Activated T-cell treated with anti-CD3 and anti-CD28 coated beads, Interleukin-2, amount 50 U/mL, for 4 hours (primary cell): ENCODE results near the gene POU2F3. TPM values are rescaled to one million over a fixed set of nuclear protein-coding genes. Genes with fewer than 3 reads are reported as not detected.

Source experiments
- ATAC-seq, 2 donors: fragments of 200-7000 bp; cut with Tn5 transposase; one replicate each; pipeline ENCODE4 v1.10.0; 2021
- DNase-seq: peaks from one replicate; pipeline ENCODE4 v3.0.0-alpha.2; 2020
- H3K27me3 Mint-ChIP-seq: one replicate; pipeline ENCODE4 v1.8.0; 2021; ENCODE audit warnings: low read depth, mixed read lengths
- H3K36me3 Mint-ChIP-seq: one replicate; pipeline ENCODE4 v1.8.0; 2022; ENCODE audit warnings: mixed read lengths; ENCODE audit not compliant: insufficient read depth
- H3K4me1 Mint-ChIP-seq: one replicate; pipeline ENCODE4 v1.8.0; 2021; ENCODE audit warnings: low read depth, mixed read lengths
- H3K4me3 Mint-ChIP-seq: one replicate; pipeline ENCODE4 v1.8.0; 2021; ENCODE audit warnings: mild to moderate bottlenecking, moderate library complexity, mixed read lengths
- H3K9me3 Mint-ChIP-seq: one replicate; pipeline ENCODE4 v1.8.0; 2021; ENCODE audit warnings: mixed read lengths
- total RNA-seq, 3 donors: library from RNA; stranded (reverse); gene quantifications; one replicate each; pipeline ENCODE4 v1.2.1, GENCODE V29; 2021

Gene POU2F3
- total RNA-seq, 3 donors from 2014 or later: not detected

- H3K4me1 Mint-ChIP-seq: no peaks in the 10 kb centered on the region
- ATAC-seq: no peak
- H3K27me3 Mint-ChIP-seq: peaks cover 23% of the 10 kb centered on the region
- H3K9me3 Mint-ChIP-seq: no peaks in the 10 kb centered on the region
- no peak for DNase-seq
- H3K36me3 Mint-ChIP-seq: no peaks in the 10 kb centered on the region
- no peak overlapping the region for H3K4me3 Mint-ChIP-seq
Observed at GRCh38 chr11:120288021-120288420, 48.1 kb downstream of the POU2F3 start.

GRCh38 chr11:120289426-120289825 lies 49.5 kb downstream of the POU2F3 start:
- no peaks in the 10 kb centered on the region for H3K4me1 Mint-ChIP-seq
- peaks cover 35% of the 10 kb centered on the region for H3K27me3 Mint-ChIP-seq
- no peaks in the 10 kb centered on the region for H3K36me3 Mint-ChIP-seq
- ATAC-seq (no peak), DNase-seq (no peak)
- no peaks in the 10 kb centered on the region for H3K9me3 Mint-ChIP-seq
- no peak overlapping the region for H3K4me3 Mint-ChIP-seq

- no peak overlapping the region for H3K4me3 Mint-ChIP-seq
- ATAC-seq (no peak), DNase-seq (no peak)
- no peaks in the 10 kb centered on the region for H3K9me3 Mint-ChIP-seq
- H3K4me1 Mint-ChIP-seq: no peaks in the 10 kb centered on the region
- H3K36me3 Mint-ChIP-seq: no peaks in the 10 kb centered on the region
- peaks cover 38% of the 10 kb centered on the region for H3K27me3 Mint-ChIP-seq
Observed at GRCh38 chr11:120290956-120291355, 51.0 kb downstream of the POU2F3 start.

GRCh38 chr11:120293038-120293800 lies 53.3 kb downstream of the POU2F3 start:
- no peaks in the 10 kb centered on the region for H3K4me1 Mint-ChIP-seq
- H3K4me3 Mint-ChIP-seq: no peak overlapping the region
- peaks cover 42% of the 10 kb centered on the region for H3K27me3 Mint-ChIP-seq
- no peaks in the 10 kb centered on the region for H3K36me3 Mint-ChIP-seq
- H3K9me3 Mint-ChIP-seq: no peaks in the 10 kb centered on the region
- DNase-seq: no peak
- no peak for ATAC-seq

- H3K4me3 Mint-ChIP-seq: no peak overlapping the region
- no peaks in the 10 kb centered on the region for H3K36me3 Mint-ChIP-seq
- ATAC-seq (no peak), DNase-seq (no peak)
- H3K4me1 Mint-ChIP-seq: no peaks in the 10 kb centered on the region
- peaks cover 42% of the 10 kb centered on the region for H3K27me3 Mint-ChIP-seq
- no peaks in the 10 kb centered on the region for H3K9me3 Mint-ChIP-seq
Observed at GRCh38 chr11:120294096-120294495, 54.2 kb downstream of the POU2F3 start.

- no peak overlapping the region for H3K4me3 Mint-ChIP-seq
- no peaks in the 10 kb centered on the region for H3K36me3 Mint-ChIP-seq
- no peak for ATAC-seq
- H3K4me1 Mint-ChIP-seq: no peaks in the 10 kb centered on the region
- no peaks in the 10 kb centered on the region for H3K9me3 Mint-ChIP-seq
- DNase-seq: no peak
- peaks cover 40% of the 10 kb centered on the region for H3K27me3 Mint-ChIP-seq
Observed at GRCh38 chr11:120295099-120295498, 55.2 kb downstream of the POU2F3 start.

- ATAC-seq: no peak
- H3K4me1 Mint-ChIP-seq: no peaks in the 10 kb centered on the region
- no peaks in the 10 kb centered on the region for H3K9me3 Mint-ChIP-seq
- no peak for DNase-seq
- H3K36me3 Mint-ChIP-seq: no peaks in the 10 kb centered on the region
- peaks cover 41% of the 10 kb centered on the region for H3K27me3 Mint-ChIP-seq
- H3K4me3 Mint-ChIP-seq: no peak overlapping the region
Observed at GRCh38 chr11:120296554-120296953, 56.6 kb downstream of the POU2F3 start.

- Mint-ChIP-seq H3K9me3 (no peaks in the 10 kb centered on the region), H3K27me3 (peaks cover 33% of the 10 kb centered on the region), H3K36me3 (no peaks in the 10 kb centered on the region), H3K4me3 (no peak overlapping the region), H3K4me1 (no peaks in the 10 kb centered on the region)
- no peak for ATAC-seq
- DNase-seq: no peak
Observed at GRCh38 chr11:120298461-120298860, 58.5 kb downstream of the POU2F3 start.

- Mint-ChIP-seq H3K4me1 (no peaks in the 10 kb centered on the region), H3K4me3 (no peak overlapping the region), H3K27me3 (peaks cover 17% of the 10 kb centered on the region), H3K36me3 (no peaks in the 10 kb centered on the region), H3K9me3 (no peaks in the 10 kb centered on the region)
- DNase-seq (no peak), ATAC-seq (no peak)
Observed at GRCh38 chr11:120302001-120302805, 62.3 kb downstream of the POU2F3 start.

- no peaks in the 10 kb centered on the region for H3K4me1 Mint-ChIP-seq
- peak; percentile 72 to 87 for ATAC-seq
- H3K4me3 Mint-ChIP-seq: no peak overlapping the region
- no peaks in the 10 kb centered on the region for H3K9me3 Mint-ChIP-seq
- peak; percentile 51 for DNase-seq
- H3K27me3 Mint-ChIP-seq: peaks cover 15% of the 10 kb centered on the region
- H3K36me3 Mint-ChIP-seq: no peaks in the 10 kb centered on the region
Observed at GRCh38 chr11:120303004-120303637, 63.2 kb downstream of the POU2F3 start.

GRCh38 chr11:120304526-120304925 lies 64.6 kb downstream of the POU2F3 start:
- no peak overlapping the region for H3K4me3 Mint-ChIP-seq
- no peaks in the 10 kb centered on the region for H3K9me3 Mint-ChIP-seq
- no peaks in the 10 kb centered on the region for H3K4me1 Mint-ChIP-seq
- H3K27me3 Mint-ChIP-seq: peaks cover 14% of the 10 kb centered on the region
- DNase-seq: no peak
- H3K36me3 Mint-ChIP-seq: no peaks in the 10 kb centered on the region
- no peak for ATAC-seq

- H3K36me3 Mint-ChIP-seq: no peaks in the 10 kb centered on the region
- H3K9me3 Mint-ChIP-seq: no peaks in the 10 kb centered on the region
- H3K27me3 Mint-ChIP-seq: peaks cover 11% of the 10 kb centered on the region
- no peak for ATAC-seq
- no peak overlapping the region for H3K4me3 Mint-ChIP-seq
- DNase-seq: no peak
- H3K4me1 Mint-ChIP-seq: no peaks in the 10 kb centered on the region
Observed at GRCh38 chr11:120305286-120305685, 65.3 kb downstream of the POU2F3 start.

GRCh38 chr11:120306519-120307242 lies 66.7 kb downstream of the POU2F3 start:
- no peak for ATAC-seq
- Mint-ChIP-seq H3K36me3 (no peaks in the 10 kb centered on the region), H3K9me3 (no peaks in the 10 kb centered on the region), H3K4me1 (no peaks in the 10 kb centered on the region), H3K4me3 (no peak overlapping the region), H3K27me3 (peaks cover 7% of the 10 kb centered on the region)
- DNase-seq: no peak

- Mint-ChIP-seq H3K4me3 (no peak overlapping the region), H3K27me3 (peaks cover 6% of the 10 kb centered on the region), H3K36me3 (no peaks in the 10 kb centered on the region), H3K9me3 (no peaks in the 10 kb centered on the region), H3K4me1 (no peaks in the 10 kb centered on the region)
- DNase-seq: no peak
- ATAC-seq: no peak
Observed at GRCh38 chr11:120307476-120307875, 67.5 kb downstream of the POU2F3 start.
